Smooth muscle cell (in vitro differentiated cells): ENCODE results near the gene SETD3. TPM values are rescaled to one million over a fixed set of nuclear protein-coding genes. Genes with fewer than 3 reads are reported as not detected.

Source experiments
- DNase-seq: peaks from one replicate; lab custom pipeline; 2025; ENCODE audit not compliant: unreplicated experiment; lab: John Stamatoyannopoulos, UW
- H2AFZ ChIP-seq: fragments of 200-600 bp; sonication (generic); 2 replicates; pipeline ENCODE4 v1.6.0; 2016; ENCODE audit warnings: antibody characterized with exemption, low read depth, mild to moderate bottlenecking
- H3F3A ChIP-seq: fragments of 200-600 bp; sonication (generic); 2 replicates; pipeline ENCODE4 v1.6.0; 2017; ENCODE audit warnings: antibody characterized with exemption, low read depth
- H3K27ac ChIP-seq: fragments of 200-600 bp; sonication (generic); 2 replicates; pipeline ENCODE4 v1.5.1; 2016; ENCODE audit warnings: low read depth, mild to moderate bottlenecking
- H3K27me3 ChIP-seq: fragments of 200-600 bp; sonication (generic); 2 replicates; pipeline ENCODE4 v1.6.1; 2016; ENCODE audit warnings: low read depth, mild to moderate bottlenecking
- H3K36me3 ChIP-seq: fragments of 200-600 bp; sonication (generic); 2 replicates; pipeline ENCODE4 v1.5.1; 2016; ENCODE audit warnings: low read depth
- H3K4me1 ChIP-seq: fragments of 200-600 bp; sonication (generic); 2 replicates; pipeline ENCODE4 v1.5.1; 2016; ENCODE audit warnings: low read depth
- H3K4me2 ChIP-seq: fragments of 200-600 bp; sonication (generic); 2 replicates; pipeline ENCODE4 v1.6.0; 2016; ENCODE audit warnings: mild to moderate bottlenecking
- H3K4me3 ChIP-seq: fragments of 200-600 bp; sonication (generic); 2 replicates; pipeline ENCODE4 v1.5.1; 2016; ENCODE audit warnings: mild to moderate bottlenecking
- H3K79me2 ChIP-seq: fragments of 200-600 bp; sonication (generic); 2 replicates; pipeline ENCODE4 v1.6.0; 2016; ENCODE audit warnings: low read depth, mild to moderate bottlenecking
- H3K9ac ChIP-seq: fragments of 200-600 bp; sonication (generic); 2 replicates; pipeline ENCODE4 v1.6.0; 2016; ENCODE audit warnings: low read depth
- H3K9me3 ChIP-seq: fragments of 200-600 bp; sonication (generic); replicated peaks from 2 replicates; pipeline ENCODE4 v1.5.1; 2016; ENCODE audit warnings: low read depth
- H4K20me1 ChIP-seq: fragments of 200-600 bp; sonication (generic); 2 replicates; pipeline ENCODE4 v1.6.0; 2016; ENCODE audit warnings: low read depth
- CTCF ChIP-seq: fragments of 200-600 bp; sonication (generic); IDR thresholded peaks from 2 replicates; pipeline ENCODE4 v1.5.1; 2017; ENCODE audit warnings: borderline replicate concordance, mild to moderate bottlenecking, antibody characterized with exemption; ENCODE audit not compliant: insufficient read depth, poor library complexity, severe bottlenecking
- WGBS: methylation state at CpG from one replicate; pipeline ENCODE4 v1.1.7; 2016; ENCODE audit warnings: low lambda C conversion rate; 5-methylcytosine and 5-hydroxymethylcytosine counted together
- polyA plus RNA-seq: library from polyadenylated mRNA; unstranded; fragments of >200 nt; fragmentation: Nextera tagmentation; extraction: Ambion mirVana; gene quantifications from 2 replicates; pipeline ENCODE4 v1.2.1, GENCODE V29; 2016
- total RNA-seq: library from RNA; depleted of rRNA; stranded (reverse); fragments of >200 nt; gene quantifications from 2 replicates; pipeline ENCODE4 v1.2.3, GENCODE V29; 2014

Gene SETD3
- total and polyA plus RNA-seq, 2 experiments from 2014 or later: 49.2 to 74.9 TPM

GRCh38 chr14:99519347-99519881 lies 38.8 kb upstream of the SETD3 start:
- H4K20me1 ChIP-seq: peaks cover 15% of the 10 kb centered on the region
- no peaks in the 10 kb centered on the region for H3K79me2 ChIP-seq
- no peak overlapping the region for H3K27ac ChIP-seq
- no peaks in the 10 kb centered on the region for H3K9me3 ChIP-seq
- no peak for TF ChIP-seq CTCF
- H2AFZ ChIP-seq: no peak overlapping the region
- no peaks in the 10 kb centered on the region for H3K36me3 ChIP-seq
- H3K4me3 ChIP-seq: no peak overlapping the region
- DNase-seq: no peak
- peaks cover 5% of the 10 kb centered on the region for H3F3A ChIP-seq
- H3K27me3 ChIP-seq: no peaks in the 10 kb centered on the region
- WGBS: 93% methylated on average over 8 of the region's 8 CpGs
- H3K4me2 ChIP-seq: no peak overlapping the region
- no peak overlapping the region for H3K9ac ChIP-seq
- H3K4me1 ChIP-seq: peaks cover 29% of the 10 kb centered on the region

- H4K20me1 ChIP-seq: peaks cover 15% of the 10 kb centered on the region
- no peak overlapping the region for H3K27ac ChIP-seq
- no peaks in the 10 kb centered on the region for H3F3A ChIP-seq
- peaks cover 22% of the 10 kb centered on the region for H3K4me1 ChIP-seq
- peak; percentile 98 for TF ChIP-seq CTCF
- H3K9me3 ChIP-seq: no peaks in the 10 kb centered on the region
- H3K79me2 ChIP-seq: no peaks in the 10 kb centered on the region
- no peaks in the 10 kb centered on the region for H3K36me3 ChIP-seq
- no peak overlapping the region for H3K9ac ChIP-seq
- no peak overlapping the region for H3K4me3 ChIP-seq
- WGBS: 51% methylated on average over 21 of the region's 21 CpGs
- no peak overlapping the region for H3K4me2 ChIP-seq
- H3K27me3 ChIP-seq: no peaks in the 10 kb centered on the region
- DNase-seq: peak; percentile 52
- H2AFZ ChIP-seq: no peak overlapping the region
Observed at GRCh38 chr14:99518441-99519346, 38.0 kb upstream of the SETD3 start.

GRCh38 chr14:99517643-99518381 lies 37.2 kb upstream of the SETD3 start:
- Histone ChIP-seq H3F3A (no peaks in the 10 kb centered on the region), H3K4me3 (no peak overlapping the region), H3K27me3 (no peaks in the 10 kb centered on the region), H4K20me1 (peaks cover 15% of the 10 kb centered on the region), H3K4me1 (peaks cover 13% of the 10 kb centered on the region), H3K9me3 (no peaks in the 10 kb centered on the region), H3K79me2 (no peaks in the 10 kb centered on the region), H3K36me3 (no peaks in the 10 kb centered on the region), H2AFZ (no peak overlapping the region), H3K9ac (no peak overlapping the region), H3K27ac (no peak overlapping the region), H3K4me2 (no peak overlapping the region)
- no peak for TF ChIP-seq CTCF
- no peak for DNase-seq
- WGBS: 74% methylated on average over 16 of the region's 16 CpGs
